Neural cell (in vitro differentiated cells): ENCODE measurements around the gene CD300C.

ENCODE experiments used
- POLR2AphosphoS5 ChIP-seq: IDR thresholded peaks from 2 replicates; pipeline ENCODE4 v1.6.1; 2012
- RAD21 ChIP-seq: fragments of 450-650 bp; conservative IDR thresholded peaks from 2 replicates; pipeline ENCODE4 v1.6.1; 2014; ENCODE audit warnings: antibody characterized with exemption, mild to moderate bottlenecking, moderate library complexity
- TAF1 ChIP-seq: IDR thresholded peaks from 2 replicates; pipeline ENCODE4 v1.6.1; 2012; ENCODE audit warnings: low read depth
- TF ChIP-seq, protein P1 (sequence below): fragments of 450-650 bp; IDR thresholded peaks from 2 replicates; pipeline ENCODE4 v1.5.1; 2014; ENCODE audit warnings: antibody characterized with exemption, mild to moderate bottlenecking, moderate library complexity; ENCODE audit not compliant: poor library complexity, severe bottlenecking

DNA sequence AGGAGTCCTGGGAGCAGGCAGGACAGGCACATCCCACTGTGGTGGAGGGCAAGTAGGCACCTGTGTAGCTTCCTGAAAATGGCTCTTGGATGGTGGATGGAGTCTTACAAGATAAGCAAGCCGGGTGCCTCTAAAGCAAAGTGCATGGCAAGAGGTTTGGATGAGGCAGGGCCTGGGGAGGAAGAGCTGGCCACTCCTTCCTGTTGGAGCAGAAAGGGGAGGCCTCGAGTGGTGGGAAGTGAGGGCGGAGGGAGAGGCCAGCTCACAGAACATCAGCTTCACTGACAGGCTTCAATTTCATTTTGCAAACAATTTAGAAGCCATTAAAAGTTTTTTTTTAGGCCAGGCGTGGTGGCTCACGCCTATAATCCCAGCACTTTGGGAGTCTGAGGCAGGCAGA is 48.4 kb downstream of the CD300C start:
- TF ChIP-seq RAD21 (no peak), POLR2AphosphoS5 (no peak), TAF1 (no peak)
- TF ChIP-seq, protein P1, sequence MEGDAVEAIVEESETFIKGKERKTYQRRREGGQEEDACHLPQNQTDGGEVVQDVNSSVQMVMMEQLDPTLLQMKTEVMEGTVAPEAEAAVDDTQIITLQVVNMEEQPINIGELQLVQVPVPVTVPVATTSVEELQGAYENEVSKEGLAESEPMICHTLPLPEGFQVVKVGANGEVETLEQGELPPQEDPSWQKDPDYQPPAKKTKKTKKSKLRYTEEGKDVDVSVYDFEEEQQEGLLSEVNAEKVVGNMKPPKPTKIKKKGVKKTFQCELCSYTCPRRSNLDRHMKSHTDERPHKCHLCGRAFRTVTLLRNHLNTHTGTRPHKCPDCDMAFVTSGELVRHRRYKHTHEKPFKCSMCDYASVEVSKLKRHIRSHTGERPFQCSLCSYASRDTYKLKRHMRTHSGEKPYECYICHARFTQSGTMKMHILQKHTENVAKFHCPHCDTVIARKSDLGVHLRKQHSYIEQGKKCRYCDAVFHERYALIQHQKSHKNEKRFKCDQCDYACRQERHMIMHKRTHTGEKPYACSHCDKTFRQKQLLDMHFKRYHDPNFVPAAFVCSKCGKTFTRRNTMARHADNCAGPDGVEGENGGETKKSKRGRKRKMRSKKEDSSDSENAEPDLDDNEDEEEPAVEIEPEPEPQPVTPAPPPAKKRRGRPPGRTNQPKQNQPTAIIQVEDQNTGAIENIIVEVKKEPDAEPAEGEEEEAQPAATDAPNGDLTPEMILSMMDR = no peak
